SH-SY5Y (cell line): Measurements from ENCODE around the gene ENTREP3.

Source experiments
- GATA2 ChIP-seq: IDR thresholded peaks from 2 replicates; pipeline ENCODE4 v1.6.1; 2011; ENCODE audit warnings: mild to moderate bottlenecking, low read depth, low read length
- GATA3 ChIP-seq: IDR thresholded peaks from 2 replicates; pipeline ENCODE4 v1.6.1; 2011; ENCODE audit warnings: low read depth, mild to moderate bottlenecking, low read length, moderate library complexity

Gene ENTREP3, protein sequence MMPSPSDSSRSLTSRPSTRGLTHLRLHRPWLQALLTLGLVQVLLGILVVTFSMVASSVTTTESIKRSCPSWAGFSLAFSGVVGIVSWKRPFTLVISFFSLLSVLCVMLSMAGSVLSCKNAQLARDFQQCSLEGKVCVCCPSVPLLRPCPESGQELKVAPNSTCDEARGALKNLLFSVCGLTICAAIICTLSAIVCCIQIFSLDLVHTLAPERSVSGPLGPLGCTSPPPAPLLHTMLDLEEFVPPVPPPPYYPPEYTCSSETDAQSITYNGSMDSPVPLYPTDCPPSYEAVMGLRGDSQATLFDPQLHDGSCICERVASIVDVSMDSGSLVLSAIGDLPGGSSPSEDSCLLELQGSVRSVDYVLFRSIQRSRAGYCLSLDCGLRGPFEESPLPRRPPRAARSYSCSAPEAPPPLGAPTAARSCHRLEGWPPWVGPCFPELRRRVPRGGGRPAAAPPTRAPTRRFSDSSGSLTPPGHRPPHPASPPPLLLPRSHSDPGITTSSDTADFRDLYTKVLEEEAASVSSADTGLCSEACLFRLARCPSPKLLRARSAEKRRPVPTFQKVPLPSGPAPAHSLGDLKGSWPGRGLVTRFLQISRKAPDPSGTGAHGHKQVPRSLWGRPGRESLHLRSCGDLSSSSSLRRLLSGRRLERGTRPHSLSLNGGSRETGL

DNA sequence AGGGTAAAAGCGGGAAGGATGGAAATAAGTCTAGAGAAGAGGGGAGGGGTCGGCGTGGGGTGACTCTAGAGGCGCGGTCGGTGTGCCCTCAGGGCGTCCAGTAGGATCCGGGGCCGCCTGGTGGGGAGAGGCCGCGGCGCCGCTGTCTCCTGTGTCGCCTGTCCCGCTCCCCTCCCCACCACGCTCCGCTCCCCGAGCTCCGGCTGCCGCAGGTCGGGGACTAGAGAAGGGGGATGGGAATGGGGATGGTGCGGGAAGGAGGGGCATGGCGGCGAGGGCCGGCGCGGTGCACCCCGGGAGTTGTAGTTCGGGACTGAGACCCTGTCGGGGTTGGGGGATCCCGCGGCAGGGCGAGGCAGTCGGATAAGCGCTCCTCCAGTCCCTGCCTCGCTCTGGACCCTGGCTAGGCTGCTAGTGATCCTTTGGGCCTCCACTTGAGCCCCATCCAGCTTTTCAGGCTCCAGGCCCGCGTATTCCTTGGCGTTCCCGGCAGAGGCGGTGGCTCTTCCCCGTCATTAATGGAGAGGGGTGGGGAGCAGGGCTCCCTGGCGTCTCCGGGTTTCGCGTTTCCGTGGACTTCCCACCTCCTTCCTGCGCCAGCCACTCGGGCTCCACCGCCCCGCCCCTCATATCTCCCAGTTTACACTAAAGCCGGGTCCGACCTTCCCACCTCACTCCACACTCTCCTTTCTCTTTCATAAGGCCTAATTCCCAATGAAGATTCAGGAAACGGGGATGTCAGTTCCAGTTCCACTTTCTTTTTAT, at the start of gene ENTREP3:
TSS of gene ENTREP3 (minus strand) at position 241 of the 765 bp plus-strand sequence. CDS start 606 bp downstream, outside the sequence.
- TF ChIP-seq GATA2 = no peak
- no peak for TF ChIP-seq GATA3

DNA sequence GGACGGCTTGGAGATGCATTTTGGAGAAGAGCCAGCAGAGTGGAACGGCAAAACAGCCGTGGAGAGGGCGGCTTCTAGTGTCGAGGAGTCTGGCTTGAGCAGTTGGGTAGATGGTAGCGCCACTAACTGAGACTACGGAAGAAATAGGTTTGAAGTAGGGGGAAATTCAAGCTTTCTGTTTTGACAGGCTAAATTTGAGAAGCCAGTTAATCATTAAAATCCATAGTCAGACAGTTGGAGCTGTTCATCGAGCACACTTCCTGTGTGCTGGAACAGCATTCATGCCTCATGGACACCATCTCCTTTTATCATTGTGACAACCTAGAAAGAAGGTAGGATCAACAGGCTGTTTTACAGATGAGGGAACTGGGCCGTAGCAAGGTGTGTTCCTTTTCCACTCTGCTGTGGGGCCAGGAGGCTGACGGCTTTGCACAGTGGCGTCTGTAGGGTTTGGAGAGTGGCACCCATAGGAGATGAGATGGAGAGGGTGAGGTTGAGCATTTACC, 49.3 kb upstream of the ENTREP3 start:
- TF ChIP-seq GATA2 (no peak), GATA3 (no peak)

DNA sequence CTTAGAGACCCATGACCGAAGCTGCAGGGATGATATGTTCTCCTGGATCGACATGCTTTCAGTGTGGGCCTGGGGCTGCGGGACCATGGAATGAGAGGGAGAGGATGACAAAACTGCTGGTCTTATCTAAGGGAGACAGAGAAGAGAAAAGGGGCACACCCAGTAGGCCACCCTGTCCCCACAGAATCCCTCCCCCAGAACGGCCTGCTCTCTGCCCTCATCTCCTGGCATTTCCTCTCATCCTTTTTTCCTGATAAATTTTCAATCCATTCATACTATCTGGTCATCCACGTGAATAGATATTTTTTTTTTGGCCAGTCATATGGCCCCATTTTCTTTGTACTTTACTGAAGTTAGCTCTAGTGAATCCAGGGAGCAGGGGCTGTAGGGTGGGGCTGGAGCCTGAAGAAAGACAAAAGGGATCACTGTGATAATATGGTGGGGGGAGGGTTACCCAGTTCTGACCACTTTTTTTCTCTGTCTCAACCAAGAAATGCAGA, 46.1 kb upstream of the ENTREP3 start, which contains the start of gene PKLR:
TSS of gene PKLR (minus strand) at position 97 of the 500 bp plus-strand sequence. CDS start at position 54, 43 bp downstream.
- no peak for TF ChIP-seq GATA2
- no peak for TF ChIP-seq GATA3

DNA sequence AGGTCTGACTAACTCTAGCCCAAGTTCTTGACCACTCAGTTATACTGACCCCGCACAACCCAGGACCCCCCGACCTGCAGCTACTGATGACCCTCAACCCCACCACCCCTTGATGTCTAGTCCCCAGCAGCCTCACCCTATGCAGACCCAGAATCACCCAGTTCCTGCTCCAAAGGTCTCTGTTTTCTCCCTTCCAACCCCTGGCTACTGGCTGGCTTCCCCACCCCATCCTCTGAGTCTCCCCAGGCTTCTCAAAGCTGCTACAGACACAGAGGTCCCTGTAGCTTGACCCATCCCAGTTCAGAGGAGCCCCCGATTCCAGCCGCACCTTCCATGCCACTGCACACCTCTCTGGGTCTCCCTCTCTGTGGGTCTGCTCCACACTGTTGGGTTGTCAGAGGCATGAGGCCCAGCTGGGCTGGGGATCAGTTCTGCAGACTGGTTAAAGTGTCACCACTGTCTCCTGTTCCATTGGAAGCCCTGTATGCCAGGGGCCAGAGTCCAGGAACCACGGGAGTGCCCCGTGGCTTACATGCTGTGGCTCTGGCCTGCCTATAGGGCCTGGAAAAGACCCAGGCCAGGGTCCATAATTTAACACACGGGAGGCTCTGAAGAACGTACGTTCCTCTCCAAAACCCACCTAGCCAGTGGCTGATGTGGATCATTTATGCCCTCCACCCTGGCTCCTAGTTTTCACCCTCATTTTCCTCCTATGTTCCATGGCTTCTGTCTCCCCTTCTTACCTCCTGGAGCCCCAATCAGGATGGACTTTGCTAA, 45.5 kb upstream of the ENTREP3 start:
- no peak for TF ChIP-seq GATA3
- TF ChIP-seq GATA2 = no peak

DNA sequence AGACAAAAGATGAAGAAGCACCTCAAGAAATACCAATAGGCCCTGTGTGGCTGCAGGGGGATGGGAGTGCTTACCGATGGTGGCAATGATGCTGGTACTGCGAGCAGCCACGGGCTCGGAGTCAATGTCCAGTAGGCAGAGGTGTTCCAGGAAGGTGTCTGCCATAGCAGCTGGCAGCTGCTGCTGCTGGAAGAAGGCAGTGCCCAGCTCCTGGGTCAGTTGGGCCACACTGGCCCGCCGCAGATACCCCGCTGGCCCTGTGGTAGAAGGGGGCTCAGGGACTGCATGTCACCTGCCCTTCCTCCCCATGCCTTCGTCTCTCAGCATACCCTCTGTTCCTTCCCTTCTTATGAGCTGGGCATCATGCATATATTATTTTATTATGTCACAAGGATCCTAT, 44.7 kb upstream of the ENTREP3 start:
- TF ChIP-seq GATA2 = no peak
- TF ChIP-seq GATA3 = no peak

DNA sequence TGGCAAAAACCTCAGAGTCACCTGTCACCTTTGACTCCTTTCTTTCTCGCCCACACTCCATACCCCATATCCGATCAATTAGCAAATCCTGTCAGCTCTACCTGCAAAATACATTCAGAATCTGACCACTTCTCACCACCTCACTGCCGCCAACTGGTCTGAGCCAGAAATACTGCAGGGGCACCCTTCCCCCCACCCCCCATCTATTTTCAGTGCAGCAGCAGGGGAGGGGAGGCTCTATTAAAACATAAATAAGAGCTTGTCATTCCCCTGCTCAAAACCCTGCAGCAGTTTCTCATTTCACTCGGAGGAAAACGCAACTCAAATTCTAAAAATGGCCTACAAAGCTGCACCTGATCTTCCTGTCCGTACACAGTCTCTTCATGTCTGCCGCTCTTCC, 42.1 kb upstream of the ENTREP3 start:
- TF ChIP-seq GATA3 (no peak), GATA2 (no peak)

DNA sequence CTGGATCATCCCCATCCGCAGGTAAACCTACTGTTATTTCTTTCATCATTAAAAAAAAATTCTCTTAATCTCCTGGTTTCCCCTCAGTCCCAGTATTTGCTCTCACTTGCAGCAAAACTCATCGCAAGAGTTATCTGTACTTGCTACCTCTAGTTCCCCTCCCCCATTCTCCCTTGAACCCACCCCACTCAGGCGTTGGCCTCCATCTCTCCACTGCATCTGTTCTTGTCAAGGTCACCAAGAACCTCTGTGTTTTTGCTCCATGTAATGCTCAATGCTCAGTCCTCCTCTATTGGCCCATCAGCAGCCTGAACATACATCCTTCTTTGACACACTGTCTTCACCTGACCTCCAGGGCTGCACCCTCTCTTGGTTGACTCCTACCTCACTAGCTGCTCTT, 41.4 kb upstream of the ENTREP3 start:
- no peak for TF ChIP-seq GATA2
- TF ChIP-seq GATA3 = no peak

DNA sequence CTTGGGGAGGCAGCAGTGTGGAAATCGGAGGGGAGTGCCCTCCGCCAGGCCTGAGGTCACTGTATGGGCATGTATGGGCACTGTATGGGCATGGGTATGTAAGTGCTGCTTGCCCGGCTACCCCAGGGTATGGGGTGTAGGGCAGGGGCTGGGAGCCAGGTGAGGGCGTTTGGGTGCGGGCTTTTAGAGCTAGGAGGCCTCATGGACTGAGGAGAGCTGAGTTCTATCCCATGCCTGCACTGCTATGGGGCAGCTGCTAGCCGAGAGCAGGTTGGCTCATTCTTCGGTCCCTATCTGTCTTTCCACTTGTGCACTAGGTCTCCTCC, 40.6 kb upstream of the ENTREP3 start:
- TF ChIP-seq GATA2 (no peak), GATA3 (no peak)

DNA sequence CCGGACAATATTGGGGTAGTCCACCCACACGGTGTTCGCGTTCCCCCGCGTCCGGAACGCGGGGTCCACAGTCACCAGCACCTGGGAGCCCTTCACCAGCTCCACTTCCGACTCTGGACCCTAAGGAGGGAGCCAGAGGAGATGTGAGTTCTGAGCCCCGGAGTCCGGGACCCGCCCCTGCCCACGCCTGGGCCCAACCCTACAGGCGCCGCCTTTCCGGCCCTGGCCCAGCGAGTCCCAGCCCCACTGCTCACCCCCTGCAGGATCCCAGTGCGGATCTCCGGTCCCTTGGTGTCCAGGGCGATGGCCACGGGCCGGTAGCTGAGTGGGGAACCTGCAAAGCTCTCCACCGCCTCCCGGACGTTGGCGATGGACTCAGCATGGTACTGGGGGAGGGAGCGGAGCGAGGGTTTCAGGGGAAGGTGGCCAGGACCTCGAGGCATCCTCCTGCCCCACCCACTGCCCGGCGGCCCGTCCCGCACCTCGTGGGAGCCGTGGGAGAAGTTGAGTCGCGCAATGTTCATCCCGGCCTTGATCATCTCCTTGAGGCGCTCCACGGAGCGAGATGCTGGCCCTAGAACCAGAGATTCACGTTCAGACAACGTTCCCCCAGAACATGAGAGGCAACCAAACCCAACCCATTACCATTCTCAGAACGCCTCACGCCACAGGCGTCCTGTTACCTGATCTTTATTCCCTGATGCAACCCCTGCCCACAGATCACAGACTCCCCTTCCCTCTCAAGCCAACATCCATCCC, 40.1 kb upstream of the ENTREP3 start:
- no peak for TF ChIP-seq GATA3
- no peak for TF ChIP-seq GATA2

DNA sequence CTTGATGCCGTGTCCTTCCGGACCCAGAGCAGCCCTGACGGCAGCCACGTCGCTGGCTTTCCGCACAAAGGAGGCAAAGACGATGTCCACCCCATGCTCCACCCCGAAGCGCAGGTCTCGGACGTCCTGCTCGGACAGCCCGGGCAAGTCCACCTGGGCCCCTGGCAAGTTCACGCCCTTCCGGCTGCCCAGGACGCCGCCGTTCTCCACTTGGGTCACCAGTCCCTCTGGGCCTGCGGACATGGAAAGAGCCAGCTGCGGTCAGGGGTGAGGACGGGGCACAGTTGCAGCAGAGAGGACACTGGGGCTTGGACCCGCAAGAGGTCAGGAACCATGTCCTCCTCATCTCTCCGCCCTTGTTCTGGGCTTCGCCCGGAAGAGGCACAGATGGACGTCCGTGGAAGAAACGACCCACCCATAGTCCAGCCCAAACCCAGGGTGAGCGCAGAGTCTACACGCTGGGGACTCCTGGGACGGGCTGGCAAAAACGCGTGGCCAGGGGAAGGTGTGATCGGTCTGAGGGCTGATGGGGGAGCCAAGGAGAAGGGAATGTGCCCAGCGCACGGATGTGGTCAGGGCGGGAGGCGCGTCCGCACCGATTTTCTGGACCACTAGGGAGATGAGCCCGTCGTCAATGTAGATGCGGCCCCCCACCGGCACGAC, 39.4 kb upstream of the ENTREP3 start:
- TF ChIP-seq GATA2 (no peak), GATA3 (no peak)

DNA sequence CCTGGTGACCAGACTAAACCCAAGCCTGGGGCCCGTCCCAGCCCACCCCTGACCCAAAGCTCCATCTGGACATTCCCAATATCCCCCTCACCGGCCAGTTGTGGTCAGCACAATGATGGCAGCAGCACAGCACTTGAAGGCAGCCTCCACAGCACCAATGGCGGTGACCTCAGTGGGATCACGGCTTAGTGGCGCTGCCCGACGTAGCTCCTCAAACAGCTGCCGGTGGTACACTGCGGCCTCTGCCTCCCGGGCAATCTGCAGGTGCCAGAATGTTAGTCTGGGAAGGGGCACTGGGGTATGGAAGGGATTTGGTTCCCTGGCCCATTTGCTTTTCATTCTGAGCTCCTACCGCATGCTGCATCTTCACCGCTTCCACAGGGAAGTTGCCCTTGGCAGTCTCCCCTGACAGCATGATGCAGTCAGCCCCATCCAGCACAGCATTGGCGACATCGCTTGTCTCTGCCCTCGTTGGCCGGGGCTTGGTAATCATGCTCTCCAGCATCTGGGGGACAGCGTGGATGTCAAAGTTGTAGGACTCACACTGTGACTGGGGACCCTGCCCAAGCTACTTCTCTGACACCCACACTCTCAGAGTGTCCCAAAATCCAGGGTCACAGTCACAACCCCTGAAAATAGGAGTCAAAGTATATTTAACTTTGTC, 37.9 kb upstream of the ENTREP3 start:
- TF ChIP-seq GATA2 = no peak
- TF ChIP-seq GATA3 = no peak
